ENCODE results near the gene NFIC. TPM values are rescaled to one million over a fixed set of nuclear protein-coding genes. Genes with fewer than 3 reads are reported as not detected.

NFIC gene
- total and polyA plus RNA-seq, 4 donors: 12.8 to 100 (median 75.1) TPM

DNA sequence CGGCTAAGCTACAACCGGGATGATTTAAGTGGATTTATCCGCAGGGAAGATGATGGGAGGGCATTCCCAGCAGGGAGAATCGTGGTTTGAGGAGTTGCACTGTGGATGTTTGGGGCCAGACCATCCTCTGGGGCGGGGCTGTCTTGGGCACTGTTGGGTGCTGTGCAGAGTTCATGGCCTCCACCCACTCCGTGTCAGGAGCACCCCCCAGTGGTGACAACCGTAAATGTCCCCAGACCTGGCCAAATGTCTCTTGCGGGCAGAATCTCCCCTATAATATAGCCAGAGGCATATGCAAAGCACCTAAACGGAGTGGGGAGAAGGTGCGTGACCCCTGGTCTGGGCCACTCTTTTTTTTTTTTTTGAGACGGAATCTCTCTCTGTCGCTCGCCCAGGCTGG, 73.7 kb downstream of the NFIC start:
- H3K36me3 ChIP-seq (ENCODE audit: control insufficient read depth in 4 of 4, insufficient read depth in 3 of 4, low read depth in 1 of 4, low read length in 3 of 4): peaks cover 13 to 39% (median 30%) of the 10 kb centered on the region in 4 donors
- peaks cover 0 to 20% (median 1%) of the 10 kb centered on the region in 4 donors for H3K4me1 ChIP-seq (ENCODE audit: control insufficient read depth in 4 of 4, insufficient read depth in 4 of 4, low read length in 3 of 4)
- H3K27me3 ChIP-seq (ENCODE audit: control insufficient read depth in 4 of 4, insufficient read depth in 4 of 4, low read length in 3 of 4): no peaks in the 10 kb centered on the region
- TF ChIP-seq HNF4G (IDR thresholded peaks at IDR 0.05): no peak
- TF ChIP-seq GABPA (IDR thresholded peaks at IDR 0.05 in 1 of 2, conservative IDR thresholded peaks at IDR 0.05 in 1 of 2): no peak
- TF ChIP-seq HNF4A (conservative IDR thresholded peaks at IDR 0.05): peak in 1 of 2 donors; percentile 26
- TF ChIP-seq RXRA (IDR thresholded peaks at IDR 0.05): peak; percentile 44 to 59
- TF ChIP-seq RAD21 (IDR thresholded peaks at IDR 0.05): peak; percentile 78 to 84
- TF ChIP-seq, protein P1, sequence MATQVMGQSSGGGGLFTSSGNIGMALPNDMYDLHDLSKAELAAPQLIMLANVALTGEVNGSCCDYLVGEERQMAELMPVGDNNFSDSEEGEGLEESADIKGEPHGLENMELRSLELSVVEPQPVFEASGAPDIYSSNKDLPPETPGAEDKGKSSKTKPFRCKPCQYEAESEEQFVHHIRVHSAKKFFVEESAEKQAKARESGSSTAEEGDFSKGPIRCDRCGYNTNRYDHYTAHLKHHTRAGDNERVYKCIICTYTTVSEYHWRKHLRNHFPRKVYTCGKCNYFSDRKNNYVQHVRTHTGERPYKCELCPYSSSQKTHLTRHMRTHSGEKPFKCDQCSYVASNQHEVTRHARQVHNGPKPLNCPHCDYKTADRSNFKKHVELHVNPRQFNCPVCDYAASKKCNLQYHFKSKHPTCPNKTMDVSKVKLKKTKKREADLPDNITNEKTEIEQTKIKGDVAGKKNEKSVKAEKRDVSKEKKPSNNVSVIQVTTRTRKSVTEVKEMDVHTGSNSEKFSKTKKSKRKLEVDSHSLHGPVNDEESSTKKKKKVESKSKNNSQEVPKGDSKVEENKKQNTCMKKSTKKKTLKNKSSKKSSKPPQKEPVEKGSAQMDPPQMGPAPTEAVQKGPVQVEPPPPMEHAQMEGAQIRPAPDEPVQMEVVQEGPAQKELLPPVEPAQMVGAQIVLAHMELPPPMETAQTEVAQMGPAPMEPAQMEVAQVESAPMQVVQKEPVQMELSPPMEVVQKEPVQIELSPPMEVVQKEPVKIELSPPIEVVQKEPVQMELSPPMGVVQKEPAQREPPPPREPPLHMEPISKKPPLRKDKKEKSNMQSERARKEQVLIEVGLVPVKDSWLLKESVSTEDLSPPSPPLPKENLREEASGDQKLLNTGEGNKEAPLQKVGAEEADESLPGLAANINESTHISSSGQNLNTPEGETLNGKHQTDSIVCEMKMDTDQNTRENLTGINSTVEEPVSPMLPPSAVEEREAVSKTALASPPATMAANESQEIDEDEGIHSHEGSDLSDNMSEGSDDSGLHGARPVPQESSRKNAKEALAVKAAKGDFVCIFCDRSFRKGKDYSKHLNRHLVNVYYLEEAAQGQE (IDR thresholded peaks at IDR 0.05): no peak
- no peak for TF ChIP-seq JUND (IDR thresholded peaks at IDR 0.05)
- TF ChIP-seq, protein P2, sequence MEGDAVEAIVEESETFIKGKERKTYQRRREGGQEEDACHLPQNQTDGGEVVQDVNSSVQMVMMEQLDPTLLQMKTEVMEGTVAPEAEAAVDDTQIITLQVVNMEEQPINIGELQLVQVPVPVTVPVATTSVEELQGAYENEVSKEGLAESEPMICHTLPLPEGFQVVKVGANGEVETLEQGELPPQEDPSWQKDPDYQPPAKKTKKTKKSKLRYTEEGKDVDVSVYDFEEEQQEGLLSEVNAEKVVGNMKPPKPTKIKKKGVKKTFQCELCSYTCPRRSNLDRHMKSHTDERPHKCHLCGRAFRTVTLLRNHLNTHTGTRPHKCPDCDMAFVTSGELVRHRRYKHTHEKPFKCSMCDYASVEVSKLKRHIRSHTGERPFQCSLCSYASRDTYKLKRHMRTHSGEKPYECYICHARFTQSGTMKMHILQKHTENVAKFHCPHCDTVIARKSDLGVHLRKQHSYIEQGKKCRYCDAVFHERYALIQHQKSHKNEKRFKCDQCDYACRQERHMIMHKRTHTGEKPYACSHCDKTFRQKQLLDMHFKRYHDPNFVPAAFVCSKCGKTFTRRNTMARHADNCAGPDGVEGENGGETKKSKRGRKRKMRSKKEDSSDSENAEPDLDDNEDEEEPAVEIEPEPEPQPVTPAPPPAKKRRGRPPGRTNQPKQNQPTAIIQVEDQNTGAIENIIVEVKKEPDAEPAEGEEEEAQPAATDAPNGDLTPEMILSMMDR (IDR thresholded peaks at IDR 0.05; ENCODE audit: low read depth, low read length, missing input control): peak; percentile 58
- H3K4me3 ChIP-seq (ENCODE audit: low read depth in 1 of 3, low read length in 3 of 3): no peak overlapping the region
- H3K9ac ChIP-seq (ENCODE audit: low read depth in 1 of 2, low read length in 2 of 2): no peak overlapping the region
- no peaks in the 10 kb centered on the region for H3K9me3 ChIP-seq (ENCODE audit: control insufficient read depth in 4 of 4, low read length in 3 of 4)
- WGBS: 66% methylated on average over 13 of the region's 13 CpGs
- DNase-seq (ENCODE audit: low spot score): peak; percentile 63
- no peak overlapping the region for H3K27ac ChIP-seq (ENCODE audit: low read depth in 1 of 2, low read length in 2 of 2)

DNA sequence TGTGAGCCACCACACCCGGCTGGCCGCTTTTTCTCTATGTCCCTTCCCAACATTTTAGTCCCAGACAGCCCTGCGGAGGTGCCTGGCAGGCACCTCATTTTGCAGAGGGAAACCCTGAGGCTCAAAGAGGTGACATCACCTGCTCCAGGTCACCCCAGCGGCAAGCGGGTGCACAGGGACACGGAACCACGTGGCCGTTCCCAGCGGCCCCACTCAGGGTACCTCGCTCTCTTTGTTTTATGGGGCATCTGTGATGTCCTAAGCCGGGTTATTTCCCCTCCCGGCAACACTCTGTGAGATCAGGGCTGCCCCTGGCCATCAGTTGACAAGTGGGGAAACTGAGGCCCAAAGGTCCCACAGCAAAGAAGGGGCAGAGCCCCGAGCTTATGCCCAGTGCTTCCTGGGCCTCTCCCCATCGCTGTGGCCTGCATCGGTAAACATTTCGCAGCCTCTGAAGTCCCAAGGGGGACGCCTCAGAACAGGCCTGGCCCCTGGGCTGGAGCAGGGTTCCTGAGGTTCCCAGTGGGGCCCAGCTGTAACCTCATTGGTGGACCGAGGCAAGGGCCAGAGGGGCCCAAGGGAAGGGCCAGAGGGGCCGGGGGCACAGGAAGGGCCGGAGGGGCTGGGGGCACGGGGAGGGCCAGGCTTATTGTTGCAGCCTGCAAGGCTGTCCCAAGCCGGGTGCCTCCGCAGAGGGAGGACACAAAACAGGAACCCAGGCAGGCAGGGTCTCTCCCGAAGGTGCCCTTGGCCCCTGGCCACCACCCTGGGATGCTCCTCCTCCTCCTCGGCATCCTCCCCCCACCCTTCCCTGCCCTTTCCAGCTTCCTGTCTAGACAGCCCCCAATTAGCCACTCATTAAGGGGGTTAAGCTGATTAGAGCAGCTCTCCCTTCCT, 75.0 kb downstream of the NFIC start:
- Histone ChIP-seq H3K9me3 (ENCODE audit: control insufficient read depth in 4 of 4, low read length in 3 of 4) (no peaks in the 10 kb centered on the region), H3K36me3 (ENCODE audit: control insufficient read depth in 4 of 4, insufficient read depth in 3 of 4, low read depth in 1 of 4, low read length in 3 of 4) (peaks cover 13 to 48% (median 38%) of the 10 kb centered on the region in 4 donors), H3K9ac (ENCODE audit: low read depth in 1 of 2, low read length in 2 of 2) (no peak overlapping the region), H3K27me3 (ENCODE audit: control insufficient read depth in 4 of 4, insufficient read depth in 4 of 4, low read length in 3 of 4) (no peaks in the 10 kb centered on the region), H3K4me1 (ENCODE audit: control insufficient read depth in 4 of 4, insufficient read depth in 4 of 4, low read length in 3 of 4) (peaks cover 0 to 17% (median 1%) of the 10 kb centered on the region in 4 donors), H3K27ac (ENCODE audit: low read depth in 1 of 2, low read length in 2 of 2) (peak overlapping the region in 1 of 2 donors; percentile 4), H3K4me3 (ENCODE audit: low read depth in 1 of 3, low read length in 3 of 3) (no peak overlapping the region)
- 86% methylated on average over 25 of the region's 25 CpGs for WGBS
- DNase-seq (ENCODE audit: low spot score): no peak
- TF ChIP-seq JUND (IDR thresholded peaks at IDR 0.05) (no peak), TAF1 (conservative IDR thresholded peaks at IDR 0.05) (no peak), RAD21 (IDR thresholded peaks at IDR 0.05) (no peak), RXRA (IDR thresholded peaks at IDR 0.05) (no peak), FOXA2 (IDR thresholded peaks at IDR 0.05) (no peak), FOXA1 (IDR thresholded peaks at IDR 0.05) (no peak), NR2F2 (IDR thresholded peaks at IDR 0.05) (no peak), SP1 (IDR thresholded peaks at IDR 0.05) (no peak), HNF4G (IDR thresholded peaks at IDR 0.05) (no peak), EGR1 (IDR thresholded peaks at IDR 0.05; ENCODE audit: low read depth in 2 of 2) (no peak), GABPA (IDR thresholded peaks at IDR 0.05 in 1 of 2, conservative IDR thresholded peaks at IDR 0.05 in 1 of 2) (no peak), YY1 (IDR thresholded peaks at IDR 0.05) (no peak), HNF4A (conservative IDR thresholded peaks at IDR 0.05) (no peak)
- TF ChIP-seq, protein P3, sequence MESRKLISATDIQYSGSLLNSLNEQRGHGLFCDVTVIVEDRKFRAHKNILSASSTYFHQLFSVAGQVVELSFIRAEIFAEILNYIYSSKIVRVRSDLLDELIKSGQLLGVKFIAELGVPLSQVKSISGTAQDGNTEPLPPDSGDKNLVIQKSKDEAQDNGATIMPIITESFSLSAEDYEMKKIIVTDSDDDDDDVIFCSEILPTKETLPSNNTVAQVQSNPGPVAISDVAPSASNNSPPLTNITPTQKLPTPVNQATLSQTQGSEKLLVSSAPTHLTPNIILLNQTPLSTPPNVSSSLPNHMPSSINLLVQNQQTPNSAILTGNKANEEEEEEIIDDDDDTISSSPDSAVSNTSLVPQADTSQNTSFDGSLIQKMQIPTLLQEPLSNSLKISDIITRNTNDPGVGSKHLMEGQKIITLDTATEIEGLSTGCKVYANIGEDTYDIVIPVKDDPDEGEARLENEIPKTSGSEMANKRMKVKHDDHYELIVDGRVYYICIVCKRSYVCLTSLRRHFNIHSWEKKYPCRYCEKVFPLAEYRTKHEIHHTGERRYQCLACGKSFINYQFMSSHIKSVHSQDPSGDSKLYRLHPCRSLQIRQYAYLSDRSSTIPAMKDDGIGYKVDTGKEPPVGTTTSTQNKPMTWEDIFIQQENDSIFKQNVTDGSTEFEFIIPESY (IDR thresholded peaks at IDR 0.05): no peak
- TF ChIP-seq, protein P4, sequence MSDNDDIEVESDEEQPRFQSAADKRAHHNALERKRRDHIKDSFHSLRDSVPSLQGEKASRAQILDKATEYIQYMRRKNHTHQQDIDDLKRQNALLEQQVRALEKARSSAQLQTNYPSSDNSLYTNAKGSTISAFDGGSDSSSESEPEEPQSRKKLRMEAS (IDR thresholded peaks at IDR 0.05): no peak
- TF ChIP-seq, protein P5, sequence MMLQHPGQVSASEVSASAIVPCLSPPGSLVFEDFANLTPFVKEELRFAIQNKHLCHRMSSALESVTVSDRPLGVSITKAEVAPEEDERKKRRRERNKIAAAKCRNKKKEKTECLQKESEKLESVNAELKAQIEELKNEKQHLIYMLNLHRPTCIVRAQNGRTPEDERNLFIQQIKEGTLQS (IDR thresholded peaks at IDR 0.05): no peak
- TF ChIP-seq, protein P1 (IDR thresholded peaks at IDR 0.05): no peak
